Left ventricle myocardium inferior (tissue), 1 donor: ENCODE measurements around the gene B9D1. TPM values are rescaled to one million over a fixed set of nuclear protein-coding genes. Genes with fewer than 3 reads are reported as not detected.

Source experiments
- DNase-seq: peaks from one replicate; pipeline ENCODE4 v3.0.0-alpha.2; 2020
- H3K27ac ChIP-seq: fragments of 200-600 bp; replicated peaks from 2 replicates; pipeline ENCODE4 v1.8.0; 2021
- H3K27me3 ChIP-seq: fragments of 200-600 bp; 2 replicates; pipeline ENCODE4 v1.8.0; 2021; ENCODE audit warnings: low read depth
- H3K36me3 ChIP-seq: fragments of 200-600 bp; 2 replicates; pipeline ENCODE4 v1.8.0; 2021
- H3K4me1 ChIP-seq: fragments of 200-600 bp; 2 replicates; pipeline ENCODE4 v1.8.0; 2021
- H3K4me3 ChIP-seq: fragments of 200-600 bp; 2 replicates; pipeline ENCODE4 v1.8.0; 2021; ENCODE audit warnings: mild to moderate bottlenecking, moderate library complexity
- H3K9me3 ChIP-seq: fragments of 200-600 bp; replicated peaks from 2 replicates; pipeline ENCODE4 v1.8.0; 2021
- intact Hi-C: fragments of 100-400 bp; cut with micrococcal nuclease; formaldehyde crosslinking; loops from one replicate; pipeline ENCODE4 v1.11.0; 2022
- total RNA-seq: library from RNA; stranded (reverse); fragmentation: NEBNext Ultra II Directional; extraction: Animal tissue kit (Norgen Biotek cat#: 25700); gene quantifications from one replicate; pipeline ENCODE4 v1.2.1, GENCODE V29; 2021
- TF ChIP-seq, protein P1 (sequence below): fragments of 200-600 bp; IDR thresholded peaks from 2 replicates; pipeline ENCODE4 v1.8.0; 2021; ENCODE audit warnings: antibody characterized with exemption, mild to moderate bottlenecking, borderline replicate concordance
- donor health status: DM: no; HTN: yes; CAD: no; lungs with severe emphysema.

The B9D1 gene
- total RNA-seq, 1 donor from 2014 or later, result 8.8 TPM

DNA sequence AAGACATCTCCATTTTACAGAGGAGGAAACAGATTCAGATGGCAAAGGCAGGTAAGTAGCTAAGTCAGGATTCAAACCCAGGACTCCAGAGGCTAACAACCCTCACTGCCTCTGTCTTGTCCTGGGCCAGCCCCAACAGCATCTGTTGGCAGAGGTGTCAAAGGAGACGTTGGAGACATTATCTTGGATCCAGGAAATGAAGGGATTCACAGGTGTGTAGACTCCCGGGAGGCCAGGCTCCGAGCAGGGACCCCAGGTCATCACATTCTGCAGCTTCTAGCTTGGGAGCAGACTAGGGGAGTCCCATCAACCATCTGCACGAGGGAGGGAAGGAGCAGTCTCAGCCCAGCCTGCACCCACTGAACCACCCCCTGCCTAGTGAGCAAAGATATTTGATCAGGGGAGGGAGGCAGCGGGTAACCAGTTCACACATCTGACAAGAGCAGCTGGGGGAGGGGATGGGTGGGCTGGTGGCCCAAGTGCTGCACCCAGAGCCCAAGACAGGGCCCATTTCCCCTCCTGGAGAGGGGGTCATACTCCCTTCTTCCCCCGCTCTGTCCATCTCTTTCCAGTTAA lies 1.0 kb upstream of the B9D1 start:
- no peak for DNase-seq
- intact Hi-C loops, result loop anchor here (2.0 kb wide), 1 partner anchor 83 kb away; no protein-coding TSS in a partner anchor
- H3K9me3 ChIP-seq, result no peaks in the 10 kb centered on the region
- TF ChIP-seq, protein P1, sequence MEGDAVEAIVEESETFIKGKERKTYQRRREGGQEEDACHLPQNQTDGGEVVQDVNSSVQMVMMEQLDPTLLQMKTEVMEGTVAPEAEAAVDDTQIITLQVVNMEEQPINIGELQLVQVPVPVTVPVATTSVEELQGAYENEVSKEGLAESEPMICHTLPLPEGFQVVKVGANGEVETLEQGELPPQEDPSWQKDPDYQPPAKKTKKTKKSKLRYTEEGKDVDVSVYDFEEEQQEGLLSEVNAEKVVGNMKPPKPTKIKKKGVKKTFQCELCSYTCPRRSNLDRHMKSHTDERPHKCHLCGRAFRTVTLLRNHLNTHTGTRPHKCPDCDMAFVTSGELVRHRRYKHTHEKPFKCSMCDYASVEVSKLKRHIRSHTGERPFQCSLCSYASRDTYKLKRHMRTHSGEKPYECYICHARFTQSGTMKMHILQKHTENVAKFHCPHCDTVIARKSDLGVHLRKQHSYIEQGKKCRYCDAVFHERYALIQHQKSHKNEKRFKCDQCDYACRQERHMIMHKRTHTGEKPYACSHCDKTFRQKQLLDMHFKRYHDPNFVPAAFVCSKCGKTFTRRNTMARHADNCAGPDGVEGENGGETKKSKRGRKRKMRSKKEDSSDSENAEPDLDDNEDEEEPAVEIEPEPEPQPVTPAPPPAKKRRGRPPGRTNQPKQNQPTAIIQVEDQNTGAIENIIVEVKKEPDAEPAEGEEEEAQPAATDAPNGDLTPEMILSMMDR, result no peak
- H3K27me3 ChIP-seq, result no peaks in the 10 kb centered on the region
- no peak overlapping the region for H3K4me3 ChIP-seq
- H3K27ac ChIP-seq, result no peak overlapping the region
- H3K4me1 ChIP-seq, result peaks cover 18% of the 10 kb centered on the region
- no peaks in the 10 kb centered on the region for H3K36me3 ChIP-seq

DNA sequence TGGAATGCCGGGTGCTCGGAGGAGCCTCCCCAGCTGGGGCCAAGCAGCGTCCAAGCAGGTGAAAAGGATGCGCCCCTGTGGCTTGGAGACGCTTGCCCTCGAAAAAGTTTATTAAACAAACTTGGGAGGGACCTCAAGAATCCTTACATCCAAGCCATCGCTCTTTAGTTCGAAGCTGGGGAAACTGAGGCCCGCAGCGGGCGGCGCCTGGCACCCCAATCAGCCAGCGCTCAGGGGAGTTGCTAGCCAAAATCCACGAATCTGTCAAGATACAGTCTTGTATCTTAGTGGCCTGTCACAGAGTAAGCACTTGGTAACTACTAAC lies 553 bp upstream of the B9D1 start:
- H3K36me3 ChIP-seq, result no peaks in the 10 kb centered on the region
- H3K4me3 ChIP-seq, result peak overlapping the region; percentile 96
- intact Hi-C loops, result loop anchor here (2.0 kb wide), 1 partner anchor 84 kb away; no protein-coding TSS in a partner anchor
- H3K9me3 ChIP-seq, result no peaks in the 10 kb centered on the region
- no peak for DNase-seq
- no peaks in the 10 kb centered on the region for H3K27me3 ChIP-seq
- TF ChIP-seq, protein P1, result peak; percentile 6
- H3K27ac ChIP-seq, result peak overlapping the region; percentile 89
- H3K4me1 ChIP-seq, result peaks cover 18% of the 10 kb centered on the region

DNA sequence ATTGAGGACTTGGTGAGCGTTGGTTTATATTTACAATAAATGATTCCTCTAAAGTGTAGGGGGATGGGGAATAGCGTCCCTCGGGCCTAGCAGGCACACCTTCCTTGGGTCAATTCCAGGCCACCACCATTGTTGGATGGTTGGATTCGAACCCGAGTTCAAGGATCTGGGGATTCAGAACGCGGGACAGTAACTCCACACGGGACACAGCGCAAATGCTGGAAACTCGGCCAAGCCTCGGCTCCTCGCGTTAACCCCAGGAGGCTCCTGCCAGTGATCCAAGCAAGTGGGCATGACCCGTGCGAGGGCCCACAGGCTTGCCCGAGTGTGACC lies 613 bp downstream of the B9D1 start:
- intact Hi-C loops, result loop anchor here (2.0 kb wide), 1 partner anchor 85 kb away; no protein-coding TSS in a partner anchor
- TF ChIP-seq, protein P1, result no peak
- no peak for DNase-seq
- Histone ChIP-seq H3K36me3 (no peaks in the 10 kb centered on the region), H3K4me3 (peak overlapping the region; percentile 96), H3K4me1 (peaks cover 18% of the 10 kb centered on the region), H3K27ac (peak overlapping the region; percentile 89), H3K9me3 (no peaks in the 10 kb centered on the region), H3K27me3 (no peaks in the 10 kb centered on the region)

DNA sequence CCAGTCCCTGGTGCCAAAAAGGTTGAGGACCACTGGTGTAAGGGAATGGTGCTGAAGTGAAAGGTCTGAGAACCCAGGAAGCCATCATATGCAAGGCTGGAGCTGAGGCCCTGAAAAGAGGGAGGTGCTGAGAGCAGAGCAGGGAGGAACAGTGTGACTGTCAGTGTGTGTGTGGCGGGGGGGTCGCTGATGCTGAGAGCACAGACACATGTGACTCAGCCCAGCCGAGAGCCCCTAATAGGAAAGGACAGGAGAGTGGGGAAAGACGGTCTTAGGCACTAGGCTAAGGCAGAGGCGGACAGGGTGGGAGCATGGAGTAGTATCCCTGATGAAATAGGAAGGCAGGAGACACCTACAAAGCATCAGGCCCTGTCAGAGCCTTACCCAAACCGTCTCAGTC lies 1.2 kb downstream of the B9D1 start:
- Histone ChIP-seq H3K27me3 (no peaks in the 10 kb centered on the region), H3K36me3 (no peaks in the 10 kb centered on the region), H3K9me3 (no peaks in the 10 kb centered on the region), H3K4me1 (peaks cover 18% of the 10 kb centered on the region), H3K4me3 (no peak overlapping the region), H3K27ac (no peak overlapping the region)
- TF ChIP-seq, protein P1, result no peak
- intact Hi-C loops, result no loop called here
- DNase-seq, result no peak

DNA sequence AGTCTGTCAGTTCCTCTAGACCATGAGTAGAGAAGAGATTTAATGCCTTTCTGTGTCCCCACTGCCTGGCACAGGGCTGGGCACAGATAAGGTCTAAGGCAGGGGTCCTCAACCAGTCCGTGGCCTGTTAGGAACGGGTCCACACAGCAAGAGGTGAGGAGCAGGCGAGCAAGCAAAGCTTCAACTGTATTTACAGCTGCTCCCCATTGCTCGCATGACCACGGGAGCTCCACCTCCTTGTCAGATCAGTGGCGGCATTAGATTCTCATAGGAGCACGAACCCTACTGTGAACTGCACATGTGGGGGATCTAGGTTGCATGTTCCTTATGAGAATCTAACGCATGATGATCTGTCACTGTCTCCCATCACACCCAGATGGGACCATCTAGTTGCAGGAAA lies 1.8 kb downstream of the B9D1 start:
- no peak for DNase-seq
- Histone ChIP-seq H3K36me3 (no peaks in the 10 kb centered on the region), H3K27ac (no peak overlapping the region), H3K27me3 (no peaks in the 10 kb centered on the region), H3K9me3 (no peaks in the 10 kb centered on the region), H3K4me1 (peaks cover 18% of the 10 kb centered on the region), H3K4me3 (no peak overlapping the region)
- TF ChIP-seq, protein P1, result no peak
- intact Hi-C loops, result no loop called here
